Activated naive CD8-positive, alpha-beta T cell treated with anti-CD3 and anti-CD28 coated beads for 36 hours (primary cell): ENCODE data around the gene ATXN2L. TPM values are rescaled to one million over a fixed set of nuclear protein-coding genes. Genes with fewer than 3 reads are reported as not detected.

Experiments
- DNase-seq: peaks from one replicate; pipeline ENCODE4 v3.0.0; 2021
- H3K27ac Mint-ChIP-seq: one replicate; pipeline ENCODE4 v1.8.0; 2022; ENCODE audit warnings: mild to moderate bottlenecking, moderate library complexity, mixed read lengths
- H3K27me3 Mint-ChIP-seq: one replicate; pipeline ENCODE4 v1.8.0; 2022; ENCODE audit warnings: mild to moderate bottlenecking, mixed read lengths
- H3K36me3 Mint-ChIP-seq: one replicate; pipeline ENCODE4 v1.8.0; 2021; ENCODE audit warnings: mild to moderate bottlenecking, mixed read lengths
- H3K4me1 Mint-ChIP-seq: one replicate; pipeline ENCODE4 v1.8.0; 2021; ENCODE audit warnings: mixed read lengths
- H3K4me3 Mint-ChIP-seq: one replicate; pipeline ENCODE4 v1.8.0; 2022; ENCODE audit warnings: mild to moderate bottlenecking, moderate library complexity, mixed read lengths
- H3K9me3 Mint-ChIP-seq: one replicate; pipeline ENCODE4 v1.8.0; 2022; ENCODE audit warnings: mixed read lengths
- total RNA-seq, 2 experiments: library from RNA; stranded (reverse); gene quantifications; one replicate each; pipeline ENCODE4 v1.2.3, GENCODE V29; 2021

ATXN2L gene
- total RNA-seq, 2 experiments from 2014 or later: 296 to 308 TPM

DNA sequence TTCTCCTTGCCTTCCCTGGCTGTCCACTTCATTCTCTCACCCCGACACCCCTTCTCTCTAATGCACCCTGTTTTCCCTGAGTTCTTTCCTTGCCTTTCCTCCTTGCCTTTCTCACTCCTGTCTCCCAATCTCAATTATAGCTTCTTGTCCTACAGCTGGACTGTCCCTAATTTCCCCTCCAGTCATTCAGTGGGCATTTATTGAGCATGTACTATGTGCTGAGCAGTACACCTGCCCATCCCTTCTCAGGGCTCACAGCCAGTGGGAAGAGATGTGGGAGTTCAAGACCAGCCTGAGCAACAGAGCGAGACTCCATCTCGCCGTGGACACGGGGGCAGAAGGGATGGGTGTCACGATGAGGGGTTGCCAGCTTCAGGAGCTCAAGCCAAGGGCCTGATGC is 61.2 kb downstream of the ATXN2L start:
- no peak overlapping the region for H3K4me3 Mint-ChIP-seq
- peaks cover 10% of the 10 kb centered on the region for H3K4me1 Mint-ChIP-seq
- no peak for DNase-seq
- no peaks in the 10 kb centered on the region for H3K9me3 Mint-ChIP-seq
- H3K36me3 Mint-ChIP-seq: peaks cover 2% of the 10 kb centered on the region
- H3K27ac Mint-ChIP-seq: no peak overlapping the region
- H3K27me3 Mint-ChIP-seq: peaks cover 15% of the 10 kb centered on the region

Other genes with a start within 250 kb of the ATXN2L start
- gene SULT1A2, start 225.9 kb upstream of the ATXN2L start, total RNA-seq: under 1 TPM; 0.24 to 0.68 TPM
- 10 to 100 TPM; 11.6 to 13.3 TPM for gene SULT1A1, start 213.0 kb upstream of the ATXN2L start, total RNA-seq
- gene NPIPB8, start 184.9 kb upstream of the ATXN2L start, total RNA-seq: under 1 TPM in 1 of 2 experiments, not detected in 1; 0.39 TPM
- gene EIF3C, start 111.5 kb upstream of the ATXN2L start, total RNA-seq: 100 to 1,000 TPM; 825 to 930 TPM
- gene NPIPB9, start 71.2 kb upstream of the ATXN2L start, total RNA-seq: 1 to 10 TPM; 1.6 to 1.8 TPM
- 100 to 1,000 TPM; 360 to 382 TPM for gene TUFM, start 23.3 kb downstream of the ATXN2L start, total RNA-seq
- 10 to 100 TPM; 33.8 to 34.7 TPM for gene SH2B1, start 40.8 kb downstream of the ATXN2L start, total RNA-seq
- gene ATP2A1, start 55.5 kb downstream of the ATXN2L start, total RNA-seq: 1 to 10 TPM; 2.0 to 2.8 TPM
- 10 to 100 TPM; 11.4 to 12.5 TPM for gene RABEP2, start 102.2 kb downstream of the ATXN2L start, total RNA-seq
- gene CD19, start 109.0 kb downstream of the ATXN2L start, total RNA-seq: 1 to 10 TPM; 2.1 to 2.6 TPM
- gene NFATC2IP, start 127.9 kb downstream of the ATXN2L start, total RNA-seq: 10 to 100 TPM; 65.6 to 74.4 TPM
- gene SPNS1, start 151.8 kb downstream of the ATXN2L start, total RNA-seq: 10 to 100 TPM; 24.4 to 26.3 TPM
- 100 to 1,000 TPM; 159 to 175 TPM for gene LAT, start 162.1 kb downstream of the ATXN2L start, total RNA-seq